Fibroblast of skin of scalp (primary cell): Measurements from ENCODE around the gene CKMT2.

Experiments used
- DNase-seq: peaks from one replicate; pipeline ENCODE4 v3.0.0-alpha.2; 2013

Gene CKMT2

GRCh38 chr5:81216152-81216551 is 17.0 kb upstream of the CKMT2 start:
- DNase-seq = no peak

- no peak for DNase-seq
These were observed 13.7 kb upstream of the CKMT2 start for GRCh38 chr5:81219389-81219788.

GRCh38 chr5:81222285-81222684 is 10.8 kb upstream of the CKMT2 start:
- DNase-seq = no peak

- no peak for DNase-seq
These were observed 7.7 kb upstream of the CKMT2 start for GRCh38 chr5:81225463-81225862.

- no peak for DNase-seq
These were observed 6.8 kb upstream of the CKMT2 start for GRCh38 chr5:81226286-81226685.

GRCh38 chr5:81226949-81227348 is 6.2 kb upstream of the CKMT2 start:
- no peak for DNase-seq

- no peak for DNase-seq
These were observed 5.0 kb upstream of the CKMT2 start for GRCh38 chr5:81228084-81228483.

GRCh38 chr5:81230416-81230815 is 2.7 kb upstream of the CKMT2 start:
- no peak for DNase-seq

GRCh38 chr5:81232464-81233079 is 550 bp upstream of the CKMT2 start:
- no peak for DNase-seq

- no peak for DNase-seq
These were observed 1.2 kb downstream of the CKMT2 start for GRCh38 chr5:81234299-81234698.

GRCh38 chr5:81234801-81235200 is 1.7 kb downstream of the CKMT2 start:
- DNase-seq = no peak

GRCh38 chr5:81235287-81236072 is 2.4 kb downstream of the CKMT2 start:
- no peak for DNase-seq

- DNase-seq = no peak
These were observed 5.3 kb downstream of the CKMT2 start for GRCh38 chr5:81238460-81238859.

- DNase-seq = no peak
These were observed 6.5 kb downstream of the CKMT2 start for GRCh38 chr5:81239613-81240012.

GRCh38 chr5:81241001-81241400 is 7.9 kb downstream of the CKMT2 start:
- no peak for DNase-seq

GRCh38 chr5:81241961-81242648 is 9.0 kb downstream of the CKMT2 start:
- DNase-seq = no peak

- no peak for DNase-seq
These were observed 9.8 kb downstream of the CKMT2 start for GRCh38 chr5:81242906-81243436.

- no peak for DNase-seq
These were observed 11.3 kb downstream of the CKMT2 start for GRCh38 chr5:81244451-81244850.

GRCh38 chr5:81245871-81246235 is 12.7 kb downstream of the CKMT2 start:
- DNase-seq = no peak

- no peak for DNase-seq
These were observed 13.6 kb downstream of the CKMT2 start for GRCh38 chr5:81246697-81247096.

- peak; percentile 43 for DNase-seq
These were observed 14.4 kb downstream of the CKMT2 start for GRCh38 chr5:81247441-81247972.

- DNase-seq = no peak
These were observed 16.1 kb downstream of the CKMT2 start for GRCh38 chr5:81249240-81249639.

GRCh38 chr5:81250004-81250403 is 16.9 kb downstream of the CKMT2 start:
- no peak for DNase-seq
